HG02610 (cell line): Measurements from ENCODE around the gene NKAIN1.

Source experiments
- ATAC-seq: cut with Tn5 transposase; IDR thresholded peaks from one replicate; pipeline ENCODE4 v1.9.1; 2021; ENCODE audit warnings: mild to moderate bottlenecking, moderate library complexity; ENCODE audit not compliant: unreplicated experiment

Gene NKAIN1

GRCh38 chr1:31234123-31234708 is 5.5 kb downstream of the NKAIN1 start:
- no peak for ATAC-seq

- ATAC-seq, result no peak
Observed at GRCh38 chr1:31232689-31233088, 7.0 kb downstream of the NKAIN1 start.

- ATAC-seq, result no peak
Observed at GRCh38 chr1:31231802-31232201, 7.9 kb downstream of the NKAIN1 start.

GRCh38 chr1:31230378-31230777 is 9.3 kb downstream of the NKAIN1 start:
- no peak for ATAC-seq

GRCh38 chr1:31228986-31229385 is 10.7 kb downstream of the NKAIN1 start:
- no peak for ATAC-seq

GRCh38 chr1:31227891-31228568 is 11.7 kb downstream of the NKAIN1 start:
- ATAC-seq, result no peak

GRCh38 chr1:31224068-31224467 is 15.6 kb downstream of the NKAIN1 start:
- ATAC-seq, result no peak

GRCh38 chr1:31222176-31222575 is 17.5 kb downstream of the NKAIN1 start:
- no peak for ATAC-seq

- no peak for ATAC-seq
Observed at GRCh38 chr1:31221072-31221471, 18.6 kb downstream of the NKAIN1 start.

GRCh38 chr1:31219489-31219888 is 20.2 kb downstream of the NKAIN1 start:
- no peak for ATAC-seq

- no peak for ATAC-seq
Observed at GRCh38 chr1:31218705-31219104, 21.0 kb downstream of the NKAIN1 start.

- ATAC-seq, result no peak
Observed at GRCh38 chr1:31216016-31216415, 23.7 kb downstream of the NKAIN1 start.

GRCh38 chr1:31215065-31215570 is 24.6 kb downstream of the NKAIN1 start:
- ATAC-seq, result no peak

- no peak for ATAC-seq
Observed at GRCh38 chr1:31214316-31215064, 25.2 kb downstream of the NKAIN1 start.

GRCh38 chr1:31208361-31208945 is 31.2 kb downstream of the NKAIN1 start:
- ATAC-seq, result no peak

- ATAC-seq, result no peak
Observed at GRCh38 chr1:31207569-31207968, 32.1 kb downstream of the NKAIN1 start.

GRCh38 chr1:31207046-31207445 is 32.6 kb downstream of the NKAIN1 start:
- ATAC-seq, result no peak

- ATAC-seq, result no peak
Observed at GRCh38 chr1:31203215-31203614, 36.5 kb downstream of the NKAIN1 start.

- ATAC-seq, result no peak
Observed at GRCh38 chr1:31201931-31202360, 37.7 kb downstream of the NKAIN1 start.

- ATAC-seq, result no peak
Observed at GRCh38 chr1:31199949-31200348, 39.7 kb downstream of the NKAIN1 start.

- no peak for ATAC-seq
Observed at GRCh38 chr1:31199236-31199790, 40.4 kb downstream of the NKAIN1 start.
